ENCODE measurements around the gene APOD.

APOD gene

GRCh38 chr3:195549931-195550519, 33.7 kb downstream of the APOD start:
- no peak for ATAC-seq

GRCh38 chr3:195548987-195549386, 34.8 kb downstream of the APOD start:
- no peak for ATAC-seq
- TF ChIP-seq ZFP30 (CRISPR knock-in tag; IDR thresholded peaks at IDR 0.05) = no peak

More at GRCh38 chr3:195549931-195550519, 33.7 kb downstream of the APOD start:
- TF ChIP-seq CSRNP3 (CRISPR knock-in tag; IDR thresholded peaks at IDR 0.05) (no peak), CREB5 (CRISPR knock-in tag; IDR thresholded peaks at IDR 0.05; ENCODE audit: low read depth) (no peak), ISL1 (CRISPR knock-in tag; IDR thresholded peaks at IDR 0.05) (no peak), POU6F1 (CRISPR knock-in tag; IDR thresholded peaks at IDR 0.05; ENCODE audit: borderline replicate concordance, low read depth) (no peak), SNAI2 (CRISPR knock-in tag; IDR thresholded peaks at IDR 0.05) (no peak), ZFP30 (CRISPR knock-in tag; IDR thresholded peaks at IDR 0.05) (no peak), PATZ1 (CRISPR knock-in tag; IDR thresholded peaks at IDR 0.05; ENCODE audit: borderline replicate concordance) (no peak), ZC3H10 (CRISPR knock-in tag; IDR thresholded peaks at IDR 0.05) (no peak), ZNF565 (CRISPR knock-in tag; conservative IDR thresholded peaks at IDR 0.05; ENCODE audit: low read depth) (no peak), TCF4 (CRISPR knock-in tag; IDR thresholded peaks at IDR 0.05; ENCODE audit: borderline replicate concordance) (no peak), TOX (CRISPR knock-in tag; IDR thresholded peaks at IDR 0.05; ENCODE audit: borderline replicate concordance) (no peak), PPARA (CRISPR knock-in tag; IDR thresholded peaks at IDR 0.05; ENCODE audit: borderline replicate concordance) (no peak), OSR1 (CRISPR knock-in tag; IDR thresholded peaks at IDR 0.05) (no peak), TSHZ2 (CRISPR knock-in tag; IDR thresholded peaks at IDR 0.05) (no peak), ZNF8 (CRISPR knock-in tag; IDR thresholded peaks at IDR 0.05) (no peak), ARNTL (CRISPR knock-in tag; IDR thresholded peaks at IDR 0.05; ENCODE audit: borderline replicate concordance, low read depth) (no peak), ZNF70 (CRISPR knock-in tag; IDR thresholded peaks at IDR 0.05) (no peak)

- no peak for ATAC-seq
- TF ChIP-seq ZNF70 (CRISPR knock-in tag; IDR thresholded peaks at IDR 0.05) = no peak
- no peak for TF ChIP-seq SNAI2 (CRISPR knock-in tag; IDR thresholded peaks at IDR 0.05)
- no peak for TF ChIP-seq ZFP3 (CRISPR knock-in tag; IDR thresholded peaks at IDR 0.05)
- TF ChIP-seq CSRNP3 (CRISPR knock-in tag; IDR thresholded peaks at IDR 0.05) = no peak
- TF ChIP-seq GLIS3 (CRISPR knock-in tag; IDR thresholded peaks at IDR 0.05) = no peak
- TF ChIP-seq ISL1 (CRISPR knock-in tag; IDR thresholded peaks at IDR 0.05) = no peak
- TF ChIP-seq PPARA (CRISPR knock-in tag; IDR thresholded peaks at IDR 0.05; ENCODE audit: borderline replicate concordance) = no peak
- no peak for TF ChIP-seq TCF4 (CRISPR knock-in tag; IDR thresholded peaks at IDR 0.05; ENCODE audit: borderline replicate concordance)
- no peak for TF ChIP-seq ZFP30 (CRISPR knock-in tag; IDR thresholded peaks at IDR 0.05)
- no peak for TF ChIP-seq ESRRG (CRISPR knock-in tag; IDR thresholded peaks at IDR 0.05)
- no peak for TF ChIP-seq POU6F1 (CRISPR knock-in tag; IDR thresholded peaks at IDR 0.05; ENCODE audit: borderline replicate concordance, low read depth)
- TF ChIP-seq TSHZ2 (CRISPR knock-in tag; IDR thresholded peaks at IDR 0.05) = no peak
Measured at GRCh38 chr3:195548501-195548900, 35.2 kb downstream of the APOD start.
